Adrenal gland (tissue), 12 donors: Measurements from ENCODE around the gene RPP40. TPM values are rescaled to one million over a fixed set of nuclear protein-coding genes. Genes with fewer than 3 reads are reported as not detected.

ENCODE experiments used
- DNase-seq, 7 donors: peaks; one replicate each; pipeline ENCODE4 v3.0.0-alpha.2; 2019 to 2020
- H3K27ac ChIP-seq, 5 donors: fragments of 200-600 bp; sonication (generic) in 4 of 5; 1 replicate in 3 of 5; 2 replicates in 2 of 5; pipeline versions ENCODE4 v1.5.1 to v1.8.0; 2016 to 2020; ENCODE audit warnings: mild to moderate bottlenecking in 1 of 5
- H3K27me3 ChIP-seq: fragments of 200-600 bp; 2 replicates; pipeline ENCODE4 v1.8.0; 2021
- H3K36me3 ChIP-seq, 2 donors: fragments of 200-600 bp; replicated peaks in 1 of 2; 1 replicate in 1 of 2; 2 replicates in 1 of 2; pipeline versions ENCODE4 v1.5.1 to v1.8.0; 2018 to 2022
- H3K4me1 ChIP-seq, 2 donors: fragments of 200-600 bp; replicated peaks in 1 of 2; 1 replicate in 1 of 2; 2 replicates in 1 of 2; pipeline versions ENCODE4 v1.5.1 to v1.8.0; 2018 to 2021
- H3K4me3 ChIP-seq, 4 donors: fragments of 200-600 bp; sonication (generic) in 3 of 4; one replicate each; pipeline ENCODE4 v1.5.1; 2016 to 2018
- H3K9me3 ChIP-seq, 3 donors: fragments of 200-600 bp; sonication (generic) in 1 of 3; replicated peaks in 1 of 3; 1 replicate in 2 of 3; 2 replicates in 1 of 3; pipeline versions ENCODE4 v1.5.1 to v1.8.0; 2016 to 2021
- POLR2A ChIP-seq, 2 donors: fragments of 450-650 bp; IDR thresholded peaks; one replicate each; pipeline ENCODE4 v1.6.1; 2017; ENCODE audit warnings: antibody characterized with exemption in 2 of 2, mild to moderate bottlenecking in 2 of 2, moderate library complexity in 1 of 2
- WGBS, 4 donors: extraction: QIAGEN DNeasy Blood & Tissue Kit in 2 of 4; methylation state at CpG; one replicate each; pipeline versions ENCODE4 v1.1.5 to v1.1.7; 2013 to 2017; 5-methylcytosine and 5-hydroxymethylcytosine counted together
- intact Hi-C, 2 donors: fragments of 100-400 bp; cut with DNase I; formaldehyde crosslinking; loops; one replicate each; pipeline versions ENCODE4 v1.14.1 to v1.15.0; 2022 to 2023
- polyA plus RNA-seq, 3 donors: library from polyadenylated mRNA; stranded (reverse); fragments of 200-250 nt in 2 of 3; fragments of 350-450 nt in 1 of 3; fragmentation: Illumina TruSeq in 1 of 3; extraction: RNeasy Lipid Tissue Mini Kit (QIAGEN cat#74804) in 1 of 3; gene quantifications; one replicate each; pipeline ENCODE4 v1.2.3, GENCODE V29; 2013 to 2014
- total RNA-seq, 9 donors: library from RNA; depleted of rRNA in 4 of 9; stranded (reverse); fragments of >200 nt in 4 of 9; fragments of 120-200 nt in 1 of 9; fragmentation: NEBNext Ultra II Directional in 1 of 9; extraction: Animal tissue kit (Norgen Biotek cat#: 25700) in 1 of 9; gene quantifications; one replicate each; pipeline versions ENCODE4 v1.1.0 to v1.2.4, GENCODE V29; 2013 to 2023
- TF ChIP-seq, protein P1 (sequence below), 6 experiments: fragments of 450-650 bp in 4 of 6; fragments of 200-600 bp in 2 of 6; sonication (generic) in 1 of 6; IDR thresholded peaks; 1 replicate in 5 of 6; 2 replicates in 1 of 6; pipeline versions ENCODE4 v1.5.1 to v1.8.0; 2016 to 2021; ENCODE audit warnings: antibody characterized with exemption in 6 of 6, mild to moderate bottlenecking in 2 of 6, moderate library complexity in 1 of 6
- donor health status: healthy with polysubstance abuse.
- donor health status: Bipolar disorder and iron deficiency.
- donor health status: DM: yes; HTN: yes; CAD: no.
- donor health status: DM: no; HTN: no; CAD: no.
- donor health status: DM: no; HTN: no; CAD: no.
- donor health status: DM: yes; HTN: yes; CAD: no.

The RPP40 gene
- total and polyA plus RNA-seq, 12 donors: 5.2 to 38.8 (median 15.6) TPM

DNA sequence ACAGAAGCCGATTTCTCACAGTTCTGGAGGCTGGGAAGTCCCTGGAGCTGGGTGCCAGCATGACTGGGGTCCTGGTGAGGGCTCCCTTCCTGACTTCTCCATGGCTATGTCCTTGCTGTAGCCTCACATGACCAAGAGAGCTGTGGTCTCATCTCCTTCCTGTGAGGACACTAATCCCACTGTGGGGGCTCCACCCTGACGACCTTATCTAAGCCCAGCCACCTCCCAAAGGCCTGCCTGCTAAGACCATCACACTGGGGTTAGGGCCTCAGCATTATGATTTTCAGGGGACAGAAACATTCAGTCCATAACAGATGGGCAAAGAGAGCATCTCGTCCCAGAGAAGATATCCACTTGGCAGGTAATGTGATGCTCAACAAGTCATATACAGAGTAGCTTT, 16.8 kb downstream of the RPP40 start:
- DNase-seq: no peak
- Histone ChIP-seq H3K27me3 (no peaks in the 10 kb centered on the region), H3K36me3 (no peaks in the 10 kb centered on the region), H3K27ac (no peak overlapping the region), H3K4me3 (no peak overlapping the region), H3K4me1 (no peaks in the 10 kb centered on the region), H3K9me3 (no peaks in the 10 kb centered on the region)
- WGBS, 4 donors: 82 to 92% (median 86%) methylated on average over 3 of the region's 3 CpGs
- intact Hi-C loops: no loop called here
- TF ChIP-seq POLR2A (IDR thresholded peaks at IDR 0.05): no peak
- TF ChIP-seq, protein P1, sequence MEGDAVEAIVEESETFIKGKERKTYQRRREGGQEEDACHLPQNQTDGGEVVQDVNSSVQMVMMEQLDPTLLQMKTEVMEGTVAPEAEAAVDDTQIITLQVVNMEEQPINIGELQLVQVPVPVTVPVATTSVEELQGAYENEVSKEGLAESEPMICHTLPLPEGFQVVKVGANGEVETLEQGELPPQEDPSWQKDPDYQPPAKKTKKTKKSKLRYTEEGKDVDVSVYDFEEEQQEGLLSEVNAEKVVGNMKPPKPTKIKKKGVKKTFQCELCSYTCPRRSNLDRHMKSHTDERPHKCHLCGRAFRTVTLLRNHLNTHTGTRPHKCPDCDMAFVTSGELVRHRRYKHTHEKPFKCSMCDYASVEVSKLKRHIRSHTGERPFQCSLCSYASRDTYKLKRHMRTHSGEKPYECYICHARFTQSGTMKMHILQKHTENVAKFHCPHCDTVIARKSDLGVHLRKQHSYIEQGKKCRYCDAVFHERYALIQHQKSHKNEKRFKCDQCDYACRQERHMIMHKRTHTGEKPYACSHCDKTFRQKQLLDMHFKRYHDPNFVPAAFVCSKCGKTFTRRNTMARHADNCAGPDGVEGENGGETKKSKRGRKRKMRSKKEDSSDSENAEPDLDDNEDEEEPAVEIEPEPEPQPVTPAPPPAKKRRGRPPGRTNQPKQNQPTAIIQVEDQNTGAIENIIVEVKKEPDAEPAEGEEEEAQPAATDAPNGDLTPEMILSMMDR (IDR thresholded peaks at IDR 0.05): no peak

DNA sequence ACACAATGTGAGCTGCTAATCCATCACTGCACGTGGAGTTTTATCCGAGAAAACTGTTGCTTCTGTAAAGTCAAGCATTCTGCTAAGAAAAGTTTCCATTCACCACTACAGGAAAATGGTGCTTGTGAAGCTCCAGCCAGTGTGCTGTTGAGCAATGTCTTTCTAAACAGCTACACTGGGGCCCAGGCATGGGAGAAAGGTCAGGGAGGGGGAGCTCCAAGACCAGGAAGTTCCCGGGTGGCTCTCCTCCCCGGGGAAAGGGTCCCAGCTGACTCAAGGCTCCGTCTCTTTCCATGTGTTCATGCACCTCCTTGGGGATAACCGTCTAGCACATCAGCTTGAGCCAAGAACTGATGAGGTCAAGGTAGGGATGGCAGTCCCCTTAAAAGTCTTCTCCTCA, 20.5 kb downstream of the RPP40 start:
- H3K4me3 ChIP-seq: no peak overlapping the region
- intact Hi-C loops: no loop called here
- no peaks in the 10 kb centered on the region for H3K27me3 ChIP-seq
- no peak for DNase-seq
- H3K36me3 ChIP-seq: no peaks in the 10 kb centered on the region
- TF ChIP-seq, protein P1 (IDR thresholded peaks at IDR 0.05): no peak
- 55 to 84% (median 77%) methylated on average over 4 to 6 of the region's 6 CpGs for WGBS, 4 donors
- no peaks in the 10 kb centered on the region for H3K4me1 ChIP-seq
- H3K27ac ChIP-seq: no peak overlapping the region
- peaks cover 0 to 9% (median 0%) of the 10 kb centered on the region in 3 donors for H3K9me3 ChIP-seq

DNA sequence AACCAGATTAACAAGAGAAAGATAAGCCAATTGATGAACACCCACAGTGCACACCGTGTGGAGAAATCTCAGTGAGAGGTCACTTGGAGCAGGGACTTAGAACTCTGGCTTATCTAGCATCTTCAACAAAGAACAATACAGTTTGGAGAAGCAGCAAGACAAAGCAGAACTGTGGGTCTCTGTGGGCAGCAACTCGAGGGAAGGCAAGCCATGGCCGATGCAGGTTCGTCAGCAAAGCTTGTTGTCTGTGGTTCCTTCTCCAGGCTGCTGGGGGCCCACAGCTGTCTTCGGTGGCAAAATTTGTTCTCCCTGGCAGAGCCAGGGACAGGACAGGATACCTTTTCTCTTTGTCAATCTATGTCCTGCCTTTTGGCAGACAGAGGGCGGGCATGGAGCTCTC, 22.1 kb downstream of the RPP40 start:
- Histone ChIP-seq H3K4me1 (no peaks in the 10 kb centered on the region), H3K27me3 (no peaks in the 10 kb centered on the region), H3K27ac (no peak overlapping the region), H3K36me3 (no peaks in the 10 kb centered on the region), H3K9me3 (peaks cover 0 to 9% (median 0%) of the 10 kb centered on the region in 3 donors), H3K4me3 (no peak overlapping the region)
- WGBS, 4 donors: 63 to 74% (median 66%) methylated on average over 5 to 6 of the region's 6 CpGs
- intact Hi-C loops: no loop called here
- DNase-seq: no peak
- no peak for TF ChIP-seq POLR2A (IDR thresholded peaks at IDR 0.05)
- TF ChIP-seq, protein P1 (IDR thresholded peaks at IDR 0.05): no peak

DNA sequence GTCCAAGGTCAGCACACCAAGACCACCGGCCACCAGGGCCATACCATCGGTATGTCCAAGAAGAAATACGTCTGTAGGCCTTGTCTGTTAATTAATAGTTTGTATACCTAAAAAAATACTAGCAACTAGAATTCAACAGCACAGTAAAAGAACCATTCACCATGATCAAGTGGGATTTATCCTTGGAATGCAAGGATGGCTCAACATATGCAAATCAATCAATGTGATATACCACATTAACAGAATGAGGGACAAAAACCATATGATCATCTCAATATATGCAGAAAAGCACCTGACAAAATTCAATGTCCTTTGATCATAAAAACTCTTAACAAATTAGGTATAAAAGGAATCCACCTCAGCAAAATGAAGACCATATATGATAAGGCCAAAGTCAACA, 24.4 kb downstream of the RPP40 start:
- WGBS, 4 donors: 60 to 80% (median 63%) methylated on average over 3 of the region's 3 CpGs
- no peak for DNase-seq
- Histone ChIP-seq H3K9me3 (peaks cover 0 to 9% (median 0%) of the 10 kb centered on the region in 3 donors), H3K4me3 (no peak overlapping the region), H3K36me3 (no peaks in the 10 kb centered on the region), H3K4me1 (no peaks in the 10 kb centered on the region), H3K27ac (no peak overlapping the region), H3K27me3 (no peaks in the 10 kb centered on the region)
- TF ChIP-seq POLR2A (IDR thresholded peaks at IDR 0.05): no peak
- TF ChIP-seq, protein P1 (IDR thresholded peaks at IDR 0.05): no peak
- intact Hi-C loops: no loop called here
